ENCODE results near the gene NFASC. TPM values are rescaled to one million over a fixed set of nuclear protein-coding genes. Genes with fewer than 3 reads are reported as not detected.

The NFASC gene
- total and polyA plus RNA-seq, 2 experiments from 2014 or later = 46.3 to 54.7 TPM

- no peak overlapping the region for H3K9ac ChIP-seq
- no peaks in the 10 kb centered on the region for H3K9me3 ChIP-seq (ENCODE audit: low read depth)
- no peaks in the 10 kb centered on the region for H3K4me1 ChIP-seq (ENCODE audit: insufficient read depth)
- no peaks in the 10 kb centered on the region for H4K20me1 ChIP-seq (ENCODE audit: insufficient read depth)
- TF ChIP-seq EZH2 (IDR thresholded peaks at IDR 0.05; ENCODE audit: insufficient read depth, poor library complexity, severe bottlenecking) = no peak
- no peak for TF ChIP-seq EZH2phosphoT487 (IDR thresholded peaks at IDR 0.05; ENCODE audit: insufficient read depth, low read depth)
- H3K4me3 ChIP-seq = no peak overlapping the region
- H3K36me3 ChIP-seq (ENCODE audit: low read depth) = peaks cover 31% of the 10 kb centered on the region
- in situ Hi-C loops (cut with MboI) = no loop called here
- no peaks in the 10 kb centered on the region for H3K27me3 ChIP-seq (replicated peaks; ENCODE audit: insufficient read depth)
- no peak overlapping the region for H2AFZ ChIP-seq
- H3F3A ChIP-seq (ENCODE audit: insufficient read depth) = 0 out of 2 replicates have a peak, but pooled peaks cover under 1% of the 10 kb centered on the region
- no peaks in the 10 kb centered on the region for H3K9me2 ChIP-seq (ENCODE audit: insufficient read depth)
- H3K4me2 ChIP-seq (ENCODE audit: unreplicated experiment) = no peak overlapping the region
- 84 to 87% methylated on average over 11 to 14 of the region's 14 CpGs for WGBS, 2 experiments (ENCODE audit: low coverage in 1 of 2, low lambda C conversion rate in 2 of 2, missing lambda C conversion rate in 2 of 2)
- no peak overlapping the region for H3K27ac ChIP-seq
- DNase-seq = no peak
- H3K79me2 ChIP-seq (ENCODE audit: insufficient read depth) = no peaks in the 10 kb centered on the region
Measured at GRCh38 chr1:204978782-204979181, 108.1 kb downstream of the NFASC start.

DNA sequence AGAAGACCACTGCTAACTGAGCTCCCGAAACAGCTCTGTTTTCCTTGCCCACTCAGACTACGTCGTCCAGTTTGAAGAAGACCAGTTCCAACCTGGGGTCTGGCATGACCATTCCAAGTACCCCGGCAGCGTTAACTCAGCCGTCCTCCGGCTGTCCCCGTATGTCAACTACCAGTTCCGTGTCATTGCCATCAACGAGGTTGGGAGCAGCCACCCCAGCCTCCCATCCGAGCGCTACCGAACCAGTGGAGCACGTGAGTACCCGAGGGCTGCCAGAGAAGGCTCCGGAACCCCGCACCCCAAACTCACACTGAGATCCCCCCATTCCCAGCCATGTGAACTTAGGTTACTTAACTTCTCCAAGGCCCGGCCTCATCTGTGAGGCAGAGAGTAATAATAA lies 108.6 kb downstream of the NFASC start:
- no peak for DNase-seq
- Histone ChIP-seq H3K79me2 (ENCODE audit: insufficient read depth) (no peaks in the 10 kb centered on the region), H3F3A (ENCODE audit: insufficient read depth) (no peaks in the 10 kb centered on the region), H3K27me3 (replicated peaks; ENCODE audit: insufficient read depth) (no peaks in the 10 kb centered on the region), H3K9me3 (ENCODE audit: low read depth) (no peaks in the 10 kb centered on the region), H4K20me1 (ENCODE audit: insufficient read depth) (no peaks in the 10 kb centered on the region), H3K9me2 (ENCODE audit: insufficient read depth) (no peaks in the 10 kb centered on the region), H3K4me1 (ENCODE audit: insufficient read depth) (no peaks in the 10 kb centered on the region), H3K9ac (no peak overlapping the region), H3K27ac (no peak overlapping the region), H2AFZ (no peak overlapping the region), H3K4me3 (no peak overlapping the region), H3K36me3 (ENCODE audit: low read depth) (peaks cover 31% of the 10 kb centered on the region), H3K4me2 (ENCODE audit: unreplicated experiment) (no peak overlapping the region)
- in situ Hi-C loops (cut with MboI) = no loop called here
- 91% methylated on average over 16 to 18 of the region's 18 CpGs for whole genome bisulfite sequencing, 2 experiments (ENCODE audit: low coverage in 1 of 2, low lambda C conversion rate in 2 of 2, missing lambda C conversion rate in 2 of 2)
- no peak for TF ChIP-seq EZH2 (IDR thresholded peaks at IDR 0.05; ENCODE audit: insufficient read depth, poor library complexity, severe bottlenecking)

GRCh38 chr1:204979891-204980649 lies 109.4 kb downstream of the NFASC start:
- no peak for TF ChIP-seq EZH2 (IDR thresholded peaks at IDR 0.05; ENCODE audit: insufficient read depth, poor library complexity, severe bottlenecking)
- no peak for TF ChIP-seq EZH2phosphoT487 (IDR thresholded peaks at IDR 0.05; ENCODE audit: insufficient read depth, low read depth)

DNA sequence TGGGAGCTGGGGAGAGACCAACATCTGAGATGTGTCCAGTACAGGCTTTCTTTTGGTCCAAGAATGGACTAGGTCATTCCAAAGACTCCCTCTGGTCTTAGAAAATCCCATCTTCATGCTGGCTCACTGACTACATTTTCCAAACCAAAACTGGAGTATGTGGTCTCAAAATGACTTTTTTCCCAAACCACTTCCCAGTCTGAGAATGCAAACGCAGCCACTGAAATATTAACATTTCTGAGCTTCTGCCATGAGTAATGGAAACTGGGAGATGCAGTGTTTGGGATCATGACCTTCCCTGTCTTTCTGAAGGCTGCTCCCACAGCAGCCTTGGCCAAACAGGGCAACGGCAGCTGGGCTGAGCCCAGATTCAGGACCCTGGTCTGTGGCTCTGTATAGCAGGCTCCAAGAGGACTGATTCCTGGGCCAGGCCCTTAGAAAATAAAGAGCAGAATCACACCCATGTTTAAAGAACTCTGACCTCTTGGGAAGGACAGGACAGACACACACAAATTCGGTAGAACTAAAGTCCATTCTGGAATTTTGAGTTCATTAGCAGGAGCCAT lies 110.3 kb downstream of the NFASC start:
- Histone ChIP-seq H3K27ac (no peak overlapping the region), H3K36me3 (ENCODE audit: low read depth) (peaks cover 27% of the 10 kb centered on the region; the same call in 1 of the 2 replicates), H3F3A (ENCODE audit: insufficient read depth) (no peaks in the 10 kb centered on the region), H3K79me2 (ENCODE audit: insufficient read depth) (no peaks in the 10 kb centered on the region), H3K4me1 (ENCODE audit: insufficient read depth) (no peaks in the 10 kb centered on the region), H3K9me3 (ENCODE audit: low read depth) (no peaks in the 10 kb centered on the region), H4K20me1 (ENCODE audit: insufficient read depth) (no peaks in the 10 kb centered on the region), H2AFZ (no peak overlapping the region), H3K9ac (no peak overlapping the region), H3K4me3 (no peak overlapping the region), H3K27me3 (replicated peaks; ENCODE audit: insufficient read depth) (no peaks in the 10 kb centered on the region), H3K9me2 (ENCODE audit: insufficient read depth) (no peaks in the 10 kb centered on the region), H3K4me2 (ENCODE audit: unreplicated experiment) (no peak overlapping the region)
- 72 to 73% methylated on average over 3 of the region's 3 CpGs for WGBS, 2 experiments (ENCODE audit: low coverage in 1 of 2, low lambda C conversion rate in 2 of 2, missing lambda C conversion rate in 2 of 2)
- no peak for DNase-seq
- no peak for TF ChIP-seq EZH2phosphoT487 (IDR thresholded peaks at IDR 0.05; ENCODE audit: insufficient read depth, low read depth)
- TF ChIP-seq EZH2 (IDR thresholded peaks at IDR 0.05; ENCODE audit: insufficient read depth, poor library complexity, severe bottlenecking) = no peak
- in situ Hi-C loops (cut with MboI) = no loop called here

More at GRCh38 chr1:204979891-204980649, 109.4 kb downstream of the NFASC start:
- in situ Hi-C loops (cut with MboI) = no loop called here
- Histone ChIP-seq H3F3A (ENCODE audit: insufficient read depth) (no peaks in the 10 kb centered on the region), H2AFZ (no peak overlapping the region), H3K9me3 (ENCODE audit: low read depth) (no peaks in the 10 kb centered on the region), H4K20me1 (ENCODE audit: insufficient read depth) (no peaks in the 10 kb centered on the region), H3K27ac (no peak overlapping the region), H3K4me2 (ENCODE audit: unreplicated experiment) (no peak overlapping the region), H3K27me3 (replicated peaks; ENCODE audit: insufficient read depth) (no peaks in the 10 kb centered on the region), H3K9ac (no peak overlapping the region), H3K4me1 (ENCODE audit: insufficient read depth) (no peaks in the 10 kb centered on the region), H3K36me3 (ENCODE audit: low read depth) (peaks cover 24% of the 10 kb centered on the region; the same call in 1 of the 2 replicates), H3K79me2 (ENCODE audit: insufficient read depth) (no peaks in the 10 kb centered on the region), H3K4me3 (no peak overlapping the region), H3K9me2 (ENCODE audit: insufficient read depth) (no peaks in the 10 kb centered on the region)
- no peak for DNase-seq
- WGBS, 2 experiments (ENCODE audit: low coverage in 1 of 2, low lambda C conversion rate in 2 of 2, missing lambda C conversion rate in 2 of 2) = 87% methylated on average over 10 of the region's 10 CpGs

Data from GM23248 (cell line).